ENCODE data around the gene JAM3. TPM values are rescaled to one million over a fixed set of nuclear protein-coding genes. Genes with fewer than 3 reads are reported as not detected.

JAM3 gene
- total RNA-seq, 1 experiment from 2014 or later: not detected

- no TSS peak for BruUV-seq (replicated peaks)
- ChIA-PET POLR2A (ENCODE audit: unreplicated experiment) (no interaction called here), CTCF (no interaction called here)
- Histone ChIP-seq H4K20me1 (ENCODE audit: insufficient read depth) (no peaks in the 10 kb centered on the region), H3K4me2 (no peak overlapping the region), H3K27me3 (ENCODE audit: insufficient read depth, low read depth) (peaks cover 90% of the 10 kb centered on the region), H3F3A (ENCODE audit: insufficient read depth, low read depth) (no peaks in the 10 kb centered on the region), H3K27ac (no peak overlapping the region), H3K9me3 (ENCODE audit: insufficient read depth, low read depth) (peaks cover under 1% of the 10 kb centered on the region; the same call in 1 of the 2 replicates), H3K9me2 (ENCODE audit: insufficient read depth) (no peaks in the 10 kb centered on the region), H2AFZ (no peak overlapping the region), H3K4me1 (replicated peaks; ENCODE audit: insufficient read depth) (no peaks in the 10 kb centered on the region), H3K36me3 (ENCODE audit: low read depth) (no peaks in the 10 kb centered on the region), H3K79me2 (ENCODE audit: low read depth) (no peaks in the 10 kb centered on the region), H3K4me3 (no peak overlapping the region)
- DNase-seq: no peak
- no peak for TF ChIP-seq EZH2 (IDR thresholded peaks at IDR 0.05; ENCODE audit: low read depth)
- no peak for TF ChIP-seq CTCF (conservative IDR thresholded peaks at IDR 0.05)
- intact Hi-C loops (cut with micrococcal nuclease; ENCODE audit: unreplicated experiment): no loop called here
Measured at GRCh38 chr11:134126217-134126822, 57.4 kb downstream of the JAM3 start.

GRCh38 chr11:134131628-134132244, 62.9 kb downstream of the JAM3 start:
- intact Hi-C loops (cut with micrococcal nuclease; ENCODE audit: unreplicated experiment): no loop called here
- POLR2A ChIA-PET (ENCODE audit: unreplicated experiment): interaction anchor here (0.6 kb wide), 1 partner anchor 93 kb away, joined by 5 read pairs; the partner anchor contains the start of gene VPS26B
- BruUV-seq (replicated peaks): no TSS peak

GRCh38 chr11:134132808-134133207, 63.9 kb downstream of the JAM3 start:
- no TSS peak for BruUV-seq (replicated peaks)
- no peaks in the 10 kb centered on the region for H3F3A ChIP-seq (ENCODE audit: insufficient read depth, low read depth)
- TF ChIP-seq EZH2 (IDR thresholded peaks at IDR 0.05; ENCODE audit: low read depth) (no peak), CTCF (conservative IDR thresholded peaks at IDR 0.05) (no peak)
- ChIA-PET CTCF (no interaction called here), POLR2A (ENCODE audit: unreplicated experiment) (no interaction called here)
- H3K4me3 ChIP-seq: no peak overlapping the region
- DNase-seq: no peak
- peaks cover 80% of the 10 kb centered on the region for H3K27me3 ChIP-seq (ENCODE audit: insufficient read depth, low read depth)
- H3K9me2 ChIP-seq (ENCODE audit: insufficient read depth): no peaks in the 10 kb centered on the region
- no peaks in the 10 kb centered on the region for H4K20me1 ChIP-seq (ENCODE audit: insufficient read depth)
- H2AFZ ChIP-seq: no peak overlapping the region
- no peaks in the 10 kb centered on the region for H3K79me2 ChIP-seq (ENCODE audit: low read depth)
- no peak overlapping the region for H3K4me2 ChIP-seq
- H3K4me1 ChIP-seq (replicated peaks; ENCODE audit: insufficient read depth): no peaks in the 10 kb centered on the region
- H3K9me3 ChIP-seq (ENCODE audit: insufficient read depth, low read depth): peaks cover 10% of the 10 kb centered on the region
- no peak overlapping the region for H3K27ac ChIP-seq
- intact Hi-C loops (cut with micrococcal nuclease; ENCODE audit: unreplicated experiment): no loop called here
- no peaks in the 10 kb centered on the region for H3K36me3 ChIP-seq (ENCODE audit: low read depth)

More at GRCh38 chr11:134131628-134132244, 62.9 kb downstream of the JAM3 start:
- Histone ChIP-seq H3K79me2 (ENCODE audit: low read depth) (no peaks in the 10 kb centered on the region), H3K27ac (no peak overlapping the region), H3K4me2 (no peak overlapping the region), H3K27me3 (ENCODE audit: insufficient read depth, low read depth) (peaks cover 84% of the 10 kb centered on the region), H3F3A (ENCODE audit: insufficient read depth, low read depth) (no peaks in the 10 kb centered on the region), H4K20me1 (ENCODE audit: insufficient read depth) (no peaks in the 10 kb centered on the region), H3K36me3 (ENCODE audit: low read depth) (no peaks in the 10 kb centered on the region), H3K9me3 (ENCODE audit: insufficient read depth, low read depth) (peaks cover 10% of the 10 kb centered on the region), H3K4me3 (no peak overlapping the region), H3K4me1 (replicated peaks; ENCODE audit: insufficient read depth) (no peaks in the 10 kb centered on the region), H3K9me2 (ENCODE audit: insufficient read depth) (no peaks in the 10 kb centered on the region), H2AFZ (no peak overlapping the region)
- TF ChIP-seq EZH2 (IDR thresholded peaks at IDR 0.05; ENCODE audit: low read depth) (no peak), CTCF (conservative IDR thresholded peaks at IDR 0.05) (no peak)
- CTCF ChIA-PET: no interaction called here
- DNase-seq: no peak
